SK-N-SH (cell line): ENCODE data around the gene CNTNAP2. TPM values are rescaled to one million over a fixed set of nuclear protein-coding genes. Genes with fewer than 3 reads are reported as not detected.

ENCODE experiments used
- CTCF ChIA-PET: fragments of 300-600, 350-600 bp; formaldehyde crosslinking; extraction: SDS; loops from one replicate; lab custom pipeline; 2021; lab: Yijun Ruan, JAX
- POLR2A ChIA-PET: fragments of 350-600 bp; sonication (Branson Sonifier 250); formaldehyde crosslinking; extraction: SDS; loops from one replicate; lab custom pipeline; 2020; ENCODE audit warnings: antibody characterized with exemption, inconsistent platforms; lab: Yijun Ruan, JAX
- DNase-seq: peaks from one replicate; pipeline ENCODE4 v3.0.0; 2012
- H2AFZ ChIP-seq: fragments of 200-600 bp; sonication (generic); 2 replicates; pipeline ENCODE4 v1.8.1; 2016; ENCODE audit warnings: antibody characterized with exemption, mild to moderate bottlenecking, low read depth
- H3F3A ChIP-seq: fragments of 200-600 bp; sonication (generic); replicated peaks from 2 replicates; pipeline ENCODE3; 2016; ENCODE audit warnings: antibody characterized with exemption, mild to moderate bottlenecking; ENCODE audit not compliant: insufficient read depth
- H3K27ac ChIP-seq, 2 experiments: fragments of 200-500 bp in 1 of 2; fragments of 200-600 bp in 1 of 2; sonication (Bioruptor generic) in 1 of 2; sonication (generic), shearing (Covaris generic) in 1 of 2; 2 replicates each; pipeline versions ENCODE4 v1.5.1 to v1.6.1; 2014 to 2016; ENCODE audit warnings: low read depth in 2 of 2, inconsistent platforms in 1 of 2, low read length in 1 of 2, mild to moderate bottlenecking in 1 of 2, mixed read lengths in 1 of 2
- H3K27me3 ChIP-seq: fragments of 200-600 bp; sonication (generic), shearing (Covaris generic); 2 replicates; pipeline ENCODE4 v1.6.1; 2016; ENCODE audit warnings: mixed run types; ENCODE audit not compliant: insufficient read depth
- H3K36me3 ChIP-seq, 2 experiments: fragments of 200-500 bp in 1 of 2; fragments of 200-600 bp in 1 of 2; sonication (Bioruptor generic) in 1 of 2; sonication (generic) in 1 of 2; replicated peaks in 1 of 2; 2 replicates each; pipeline versions ENCODE3 to v1.5.1; 2014 to 2016; ENCODE audit warnings: low read length in 1 of 2, mild to moderate bottlenecking in 1 of 2; ENCODE audit not compliant: insufficient read depth in 2 of 2, control insufficient read depth in 1 of 2
- H3K4me1 ChIP-seq, 2 experiments: fragments of 200-500 bp in 1 of 2; fragments of 200-600 bp in 1 of 2; sonication (Bioruptor generic) in 1 of 2; sonication (generic), shearing (Covaris generic) in 1 of 2; 2 replicates each; pipeline versions ENCODE4 v1.5.1 to v1.6.1; 2014 to 2016; ENCODE audit warnings: low read depth in 1 of 2, low read length in 1 of 2, mixed run types in 1 of 2; ENCODE audit not compliant: insufficient read depth in 2 of 2, control insufficient read depth in 1 of 2
- H3K4me2 ChIP-seq: fragments of 200-600 bp; sonication (generic), shearing (Covaris generic); 2 replicates; pipeline ENCODE4 v1.6.1; 2017; ENCODE audit warnings: mixed run types
- H3K4me3 ChIP-seq, 2 experiments: fragments of 200-500 bp in 1 of 2; fragments of 200-600 bp in 1 of 2; sonication (Bioruptor generic) in 1 of 2; sonication (generic), shearing (Covaris generic) in 1 of 2; 2 replicates each; pipeline versions ENCODE4 v1.5.1 to v1.8.1; 2014 to 2016; ENCODE audit warnings: low read depth in 2 of 2, inconsistent platforms in 1 of 2, low read length in 1 of 2, mild to moderate bottlenecking in 1 of 2, mixed read lengths in 1 of 2, moderate library complexity in 1 of 2
- H3K79me2 ChIP-seq: fragments of 200-600 bp; sonication (generic); 2 replicates; pipeline ENCODE4 v1.8.1; 2017; ENCODE audit warnings: mild to moderate bottlenecking; ENCODE audit not compliant: insufficient read depth
- H3K9ac ChIP-seq: fragments of 200-600 bp; sonication (generic); 2 replicates; pipeline ENCODE4 v1.6.1; 2017; ENCODE audit warnings: mixed run types
- H3K9me2 ChIP-seq: fragments of 200-600 bp; sonication (generic); 2 replicates; pipeline ENCODE4 v1.6.1; 2017; ENCODE audit warnings: mixed run types
- H3K9me3 ChIP-seq: fragments of 200-600 bp; sonication (generic); 2 replicates; pipeline ENCODE4 v1.6.1; 2017; ENCODE audit warnings: mixed run types, mild to moderate bottlenecking, moderate library complexity
- H4K20me1 ChIP-seq: fragments of 200-600 bp; sonication (generic); 2 replicates; pipeline ENCODE4 v1.6.1; 2017; ENCODE audit warnings: mild to moderate bottlenecking, mixed run types; ENCODE audit not compliant: insufficient read depth
- EP300 ChIP-seq, 2 experiments: IDR thresholded peaks; 2 replicates each; pipeline versions ENCODE4 v1.4.0 to v1.6.1; 2012; ENCODE audit warnings: borderline replicate concordance in 1 of 2, low read depth in 1 of 2, low read length in 1 of 2
- FOSL2 ChIP-seq: IDR thresholded peaks from 2 replicates; pipeline ENCODE4 v1.4.0; 2012; ENCODE audit warnings: low read depth, mild to moderate bottlenecking, moderate library complexity, borderline replicate concordance
- FOXJ3 ChIP-seq: sonication (generic); formaldehyde crosslinking; IDR thresholded peaks from 2 replicates; pipeline ENCODE4 v1.5.1; 2020; ENCODE audit warnings: mild to moderate bottlenecking, missing genetic modification reagents
- GABPA ChIP-seq: IDR thresholded peaks from 2 replicates; pipeline ENCODE4 v1.4.0; 2012; ENCODE audit warnings: low read depth, mild to moderate bottlenecking
- NFIC ChIP-seq: IDR thresholded peaks from 2 replicates; pipeline ENCODE4 v1.4.0; 2012; ENCODE audit warnings: borderline replicate concordance
- SIN3A ChIP-seq: IDR thresholded peaks from 2 replicates; pipeline ENCODE4 v1.6.1; 2012; ENCODE audit warnings: low read depth, mild to moderate bottlenecking, low read length, moderate library complexity, borderline replicate concordance
- TAF1 ChIP-seq: IDR thresholded peaks from 2 replicates; pipeline ENCODE4 v1.6.1; 2012; ENCODE audit warnings: low read depth, mild to moderate bottlenecking, low read length, moderate library complexity, borderline replicate concordance
- TCF12 ChIP-seq: IDR thresholded peaks from 2 replicates; pipeline ENCODE4 v1.4.0; 2012
- YY1 ChIP-seq: IDR thresholded peaks from 2 replicates; pipeline ENCODE4 v1.4.0; 2012; ENCODE audit warnings: low read depth, mild to moderate bottlenecking
- WGBS: methylation state at CpG from one replicate; pipeline ENCODE4 v1.1.6; 2017; ENCODE audit warnings: low lambda C conversion rate; 5-methylcytosine and 5-hydroxymethylcytosine counted together
- polyA plus RNA-seq, 3 experiments: library from polyadenylated mRNA; depleted of rRNA; stranded (reverse); fragments of >200 nt; gene quantifications; 2 replicates each; pipeline ENCODE4 v1.2.3, GENCODE V29; 2012
- TF ChIP-seq, protein P1 (sequence below): fragments of 150-350 bp; IDR thresholded peaks from 2 replicates; pipeline ENCODE4 v1.6.1; 2016; ENCODE audit warnings: mild to moderate bottlenecking, low read depth, low read length
- TF ChIP-seq, protein P2 (sequence below): IDR thresholded peaks from 2 replicates; pipeline ENCODE4; 2012

CNTNAP2 gene
- polyA plus RNA-seq, 1 of the 3 experiments (the other 2 are of a cell fraction) = 3.4 TPM

DNA sequence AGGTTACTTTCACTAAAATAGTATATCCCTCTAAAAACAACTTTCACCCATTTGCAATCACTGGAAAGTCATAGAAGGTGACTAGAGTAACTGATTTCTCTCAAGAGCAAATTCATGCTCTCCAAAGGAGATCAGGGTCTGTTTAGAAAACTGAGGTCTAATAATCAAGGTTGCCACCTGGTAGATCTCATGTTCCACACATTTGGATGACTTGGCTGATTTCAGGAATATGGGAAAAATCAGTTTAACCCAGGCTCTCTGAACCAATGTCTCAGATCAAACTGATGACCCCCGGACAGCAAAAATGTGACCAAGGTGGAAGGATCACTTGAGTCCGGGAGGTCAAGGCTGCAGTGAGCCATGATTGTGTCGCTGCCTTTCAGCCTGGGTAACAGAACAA is 1911.6 kb downstream of the CNTNAP2 start:
- Histone ChIP-seq H3K79me2 (no peaks in the 10 kb centered on the region), H3K9me3 (no peaks in the 10 kb centered on the region), H4K20me1 (no peaks in the 10 kb centered on the region), H3K4me3 (no peak overlapping the region), H3F3A (no peaks in the 10 kb centered on the region), H3K9ac (no peak overlapping the region), H3K36me3 (no peaks in the 10 kb centered on the region), H3K27me3 (no peaks in the 10 kb centered on the region), H3K9me2 (no peaks in the 10 kb centered on the region), H3K27ac (no peak overlapping the region), H2AFZ (no peak overlapping the region), H3K4me1 (no peaks in the 10 kb centered on the region), H3K4me2 (no peak overlapping the region)
- POLR2A ChIA-PET = no interaction called here
- TF ChIP-seq FOSL2 (no peak), NFIC (no peak), SIN3A (no peak), FOXJ3 (CRISPR knock-in tag) (no peak)
- TF ChIP-seq, protein P1, sequence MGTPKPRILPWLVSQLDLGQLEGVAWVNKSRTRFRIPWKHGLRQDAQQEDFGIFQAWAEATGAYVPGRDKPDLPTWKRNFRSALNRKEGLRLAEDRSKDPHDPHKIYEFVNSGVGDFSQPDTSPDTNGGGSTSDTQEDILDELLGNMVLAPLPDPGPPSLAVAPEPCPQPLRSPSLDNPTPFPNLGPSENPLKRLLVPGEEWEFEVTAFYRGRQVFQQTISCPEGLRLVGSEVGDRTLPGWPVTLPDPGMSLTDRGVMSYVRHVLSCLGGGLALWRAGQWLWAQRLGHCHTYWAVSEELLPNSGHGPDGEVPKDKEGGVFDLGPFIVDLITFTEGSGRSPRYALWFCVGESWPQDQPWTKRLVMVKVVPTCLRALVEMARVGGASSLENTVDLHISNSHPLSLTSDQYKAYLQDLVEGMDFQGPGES = no peak
- WGBS = 55% methylated on average over 3 of the region's 3 CpGs
- DNase-seq = no peak
- CTCF ChIA-PET = no interaction called here

DNA sequence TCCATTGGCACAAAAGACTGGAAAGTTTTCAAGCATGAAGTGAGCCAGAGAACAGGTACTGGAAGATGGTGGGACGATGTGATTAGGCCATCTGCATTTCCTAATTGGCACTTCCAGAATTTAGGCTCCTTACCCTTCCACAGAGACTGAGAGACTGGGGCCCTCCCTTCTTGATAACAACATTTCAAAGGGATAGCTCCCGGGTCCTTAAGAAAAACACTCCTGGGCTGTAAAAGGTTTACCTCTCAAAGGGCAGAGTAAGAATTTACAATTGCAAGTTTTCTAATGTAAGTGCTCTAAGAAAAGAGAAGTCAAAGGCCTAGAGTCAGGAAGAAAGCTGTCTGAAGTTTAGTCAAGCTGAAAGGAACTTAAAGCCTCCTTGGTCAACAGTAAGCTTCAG is 1914.4 kb downstream of the CNTNAP2 start:
- Histone ChIP-seq H3K4me3 (no peak overlapping the region), H3K27me3 (no peaks in the 10 kb centered on the region), H4K20me1 (no peaks in the 10 kb centered on the region), H3K36me3 (no peaks in the 10 kb centered on the region), H3K9me2 (no peaks in the 10 kb centered on the region), H3K9ac (no peak overlapping the region), H3F3A (no peaks in the 10 kb centered on the region), H2AFZ (no peak overlapping the region), H3K9me3 (no peaks in the 10 kb centered on the region), H3K4me2 (no peak overlapping the region), H3K27ac (no peak overlapping the region), H3K79me2 (no peaks in the 10 kb centered on the region), H3K4me1 (no peaks in the 10 kb centered on the region)
- no peak for DNase-seq
- CTCF ChIA-PET = interaction anchor here (1.1 kb wide), 1 partner anchor 19 kb away, joined by 4 read pairs; no protein-coding TSS in a partner anchor
- POLR2A ChIA-PET = no interaction called here
- 38% methylated on average over 2 of the region's 2 CpGs for WGBS
- TF ChIP-seq, protein P1 = no peak
- TF ChIP-seq, protein P2, sequence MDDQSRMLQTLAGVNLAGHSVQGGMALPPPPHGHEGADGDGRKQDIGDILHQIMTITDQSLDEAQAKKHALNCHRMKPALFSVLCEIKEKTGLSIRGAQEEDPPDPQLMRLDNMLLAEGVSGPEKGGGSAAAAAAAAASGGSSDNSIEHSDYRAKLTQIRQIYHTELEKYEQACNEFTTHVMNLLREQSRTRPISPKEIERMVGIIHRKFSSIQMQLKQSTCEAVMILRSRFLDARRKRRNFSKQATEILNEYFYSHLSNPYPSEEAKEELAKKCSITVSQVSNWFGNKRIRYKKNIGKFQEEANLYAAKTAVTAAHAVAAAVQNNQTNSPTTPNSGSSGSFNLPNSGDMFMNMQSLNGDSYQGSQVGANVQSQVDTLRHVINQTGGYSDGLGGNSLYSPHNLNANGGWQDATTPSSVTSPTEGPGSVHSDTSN = no peak

DNA sequence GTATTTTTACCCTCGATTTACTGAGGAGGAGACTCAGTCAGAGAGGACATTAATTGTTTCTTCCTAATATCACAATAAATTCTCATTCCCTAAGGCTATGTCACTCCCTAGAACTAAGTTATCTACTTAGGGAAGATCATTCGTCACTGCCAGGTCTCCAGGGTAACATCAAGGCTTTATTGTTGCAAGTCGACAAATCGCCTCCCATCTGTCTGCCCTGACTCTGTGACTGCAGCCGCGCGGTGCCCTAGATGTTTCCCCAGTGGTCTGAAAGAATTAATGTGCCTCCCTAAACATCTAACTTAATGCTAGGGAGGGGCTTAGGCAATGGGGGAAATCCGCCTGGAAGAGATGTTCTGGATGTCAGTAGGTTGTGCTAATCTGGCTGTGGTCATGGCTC is 1915.2 kb downstream of the CNTNAP2 start:
- Histone ChIP-seq H3K9ac (no peak overlapping the region), H3K9me3 (no peaks in the 10 kb centered on the region), H3K4me1 (no peaks in the 10 kb centered on the region), H3F3A (no peaks in the 10 kb centered on the region), H3K27ac (no peak overlapping the region), H3K36me3 (no peaks in the 10 kb centered on the region), H3K9me2 (no peaks in the 10 kb centered on the region), H3K79me2 (no peaks in the 10 kb centered on the region), H4K20me1 (no peaks in the 10 kb centered on the region), H3K4me3 (no peak overlapping the region), H3K27me3 (no peaks in the 10 kb centered on the region), H3K4me2 (no peak overlapping the region), H2AFZ (no peak overlapping the region)
- POLR2A ChIA-PET = no interaction called here
- no peak for DNase-seq
- CTCF ChIA-PET = no interaction called here
- WGBS = 66% methylated on average over 8 of the region's 8 CpGs
- TF ChIP-seq TCF12 (no peak), EP300 (IDR thresholded peaks at IDR 0.05; ENCODE audit: borderline replicate concordance in 1 of 2, low read depth in 1 of 2, low read length in 1 of 2) (no peak), YY1 (no peak), TAF1 (no peak), GABPA (no peak)
- TF ChIP-seq, protein P2 = no peak
